HL-60 (cell line): ENCODE results near the gene CRABP2.

ENCODE experiments used
- GABPA ChIP-seq: IDR thresholded peaks from 2 replicates; pipeline ENCODE4 v1.6.1; 2012; ENCODE audit warnings: low read depth
- POLR2AphosphoS5 ChIP-seq: IDR thresholded peaks from 2 replicates; pipeline ENCODE4 v1.6.1; 2012; ENCODE audit warnings: low read depth
- SPI1 ChIP-seq: IDR thresholded peaks from 2 replicates; pipeline ENCODE4 v1.6.1; 2012; ENCODE audit warnings: low read depth, mild to moderate bottlenecking, borderline replicate concordance
- TF ChIP-seq, protein P1 (sequence below): IDR thresholded peaks from one replicate; pipeline ENCODE4 v1.5.1; 2011; ENCODE audit warnings: low read length, control low read depth, inconsistent platforms; ENCODE audit not compliant: insufficient read depth
- TF ChIP-seq, protein P2 (sequence below): IDR thresholded peaks from 2 replicates; pipeline ENCODE4 v1.6.1; 2012; ENCODE audit warnings: low read depth; ENCODE audit not compliant: insufficient replicate concordance

DNA sequence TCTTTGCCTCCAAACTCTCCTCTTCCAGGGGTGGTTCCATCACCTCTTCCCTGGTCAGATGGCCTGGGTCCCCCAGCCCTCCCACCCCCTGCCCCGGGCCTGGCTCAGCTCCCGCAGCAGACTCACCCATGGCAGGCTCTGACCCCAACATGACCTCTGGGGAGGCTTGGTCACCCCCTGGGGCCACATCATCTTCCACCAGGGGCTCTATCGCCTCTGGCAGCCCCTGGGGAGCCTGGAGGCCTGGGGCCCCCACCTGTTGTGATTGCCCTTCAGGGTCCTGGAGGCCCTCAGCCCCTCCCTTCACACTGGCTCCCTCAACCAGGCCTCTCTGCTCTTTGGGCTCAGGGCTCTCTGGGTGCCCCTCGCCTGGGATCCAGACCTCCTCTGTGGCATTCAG lies 34.6 kb downstream of the CRABP2 start:
- no peak for TF ChIP-seq GABPA
- TF ChIP-seq, protein P1, sequence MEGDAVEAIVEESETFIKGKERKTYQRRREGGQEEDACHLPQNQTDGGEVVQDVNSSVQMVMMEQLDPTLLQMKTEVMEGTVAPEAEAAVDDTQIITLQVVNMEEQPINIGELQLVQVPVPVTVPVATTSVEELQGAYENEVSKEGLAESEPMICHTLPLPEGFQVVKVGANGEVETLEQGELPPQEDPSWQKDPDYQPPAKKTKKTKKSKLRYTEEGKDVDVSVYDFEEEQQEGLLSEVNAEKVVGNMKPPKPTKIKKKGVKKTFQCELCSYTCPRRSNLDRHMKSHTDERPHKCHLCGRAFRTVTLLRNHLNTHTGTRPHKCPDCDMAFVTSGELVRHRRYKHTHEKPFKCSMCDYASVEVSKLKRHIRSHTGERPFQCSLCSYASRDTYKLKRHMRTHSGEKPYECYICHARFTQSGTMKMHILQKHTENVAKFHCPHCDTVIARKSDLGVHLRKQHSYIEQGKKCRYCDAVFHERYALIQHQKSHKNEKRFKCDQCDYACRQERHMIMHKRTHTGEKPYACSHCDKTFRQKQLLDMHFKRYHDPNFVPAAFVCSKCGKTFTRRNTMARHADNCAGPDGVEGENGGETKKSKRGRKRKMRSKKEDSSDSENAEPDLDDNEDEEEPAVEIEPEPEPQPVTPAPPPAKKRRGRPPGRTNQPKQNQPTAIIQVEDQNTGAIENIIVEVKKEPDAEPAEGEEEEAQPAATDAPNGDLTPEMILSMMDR: no peak
- TF ChIP-seq, protein P2, sequence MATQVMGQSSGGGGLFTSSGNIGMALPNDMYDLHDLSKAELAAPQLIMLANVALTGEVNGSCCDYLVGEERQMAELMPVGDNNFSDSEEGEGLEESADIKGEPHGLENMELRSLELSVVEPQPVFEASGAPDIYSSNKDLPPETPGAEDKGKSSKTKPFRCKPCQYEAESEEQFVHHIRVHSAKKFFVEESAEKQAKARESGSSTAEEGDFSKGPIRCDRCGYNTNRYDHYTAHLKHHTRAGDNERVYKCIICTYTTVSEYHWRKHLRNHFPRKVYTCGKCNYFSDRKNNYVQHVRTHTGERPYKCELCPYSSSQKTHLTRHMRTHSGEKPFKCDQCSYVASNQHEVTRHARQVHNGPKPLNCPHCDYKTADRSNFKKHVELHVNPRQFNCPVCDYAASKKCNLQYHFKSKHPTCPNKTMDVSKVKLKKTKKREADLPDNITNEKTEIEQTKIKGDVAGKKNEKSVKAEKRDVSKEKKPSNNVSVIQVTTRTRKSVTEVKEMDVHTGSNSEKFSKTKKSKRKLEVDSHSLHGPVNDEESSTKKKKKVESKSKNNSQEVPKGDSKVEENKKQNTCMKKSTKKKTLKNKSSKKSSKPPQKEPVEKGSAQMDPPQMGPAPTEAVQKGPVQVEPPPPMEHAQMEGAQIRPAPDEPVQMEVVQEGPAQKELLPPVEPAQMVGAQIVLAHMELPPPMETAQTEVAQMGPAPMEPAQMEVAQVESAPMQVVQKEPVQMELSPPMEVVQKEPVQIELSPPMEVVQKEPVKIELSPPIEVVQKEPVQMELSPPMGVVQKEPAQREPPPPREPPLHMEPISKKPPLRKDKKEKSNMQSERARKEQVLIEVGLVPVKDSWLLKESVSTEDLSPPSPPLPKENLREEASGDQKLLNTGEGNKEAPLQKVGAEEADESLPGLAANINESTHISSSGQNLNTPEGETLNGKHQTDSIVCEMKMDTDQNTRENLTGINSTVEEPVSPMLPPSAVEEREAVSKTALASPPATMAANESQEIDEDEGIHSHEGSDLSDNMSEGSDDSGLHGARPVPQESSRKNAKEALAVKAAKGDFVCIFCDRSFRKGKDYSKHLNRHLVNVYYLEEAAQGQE: no peak
- no peak for TF ChIP-seq POLR2AphosphoS5
- no peak for TF ChIP-seq SPI1
